Measurements from ENCODE around the gene ZNF611.
"Not testable (repeated sequence)": the region's sequence is repeated elsewhere in the genome, so short reads cannot be mapped to it uniquely, and the experiment has no call there.

The ZNF611 gene

GRCh38 chr19:52675239-52675638 lies 59.6 kb downstream of the ZNF611 start:
- not testable (repeated sequence) for DNase-seq

GRCh38 chr19:52673014-52673413 lies 61.8 kb downstream of the ZNF611 start:
- DNase-seq, result no peak

GRCh38 chr19:52670046-52670445 lies 64.8 kb downstream of the ZNF611 start:
- DNase-seq, result no peak

- DNase-seq, result no peak
Observed at GRCh38 chr19:52669586-52669985, 65.3 kb downstream of the ZNF611 start.

- DNase-seq, result no peak
Observed at GRCh38 chr19:52667972-52668371, 66.9 kb downstream of the ZNF611 start.

GRCh38 chr19:52666506-52666905 lies 68.3 kb downstream of the ZNF611 start:
- DNase-seq, result no peak

GRCh38 chr19:52665529-52665928 lies 69.3 kb downstream of the ZNF611 start:
- no peak for DNase-seq

- no peak for DNase-seq
Observed at GRCh38 chr19:52665027-52665426, 69.8 kb downstream of the ZNF611 start.

- no peak for DNase-seq
Observed at GRCh38 chr19:52664461-52664860, 70.4 kb downstream of the ZNF611 start.

- no peak for DNase-seq
Observed at GRCh38 chr19:52662631-52663030, 72.2 kb downstream of the ZNF611 start.

GRCh38 chr19:52660981-52661380 lies 73.9 kb downstream of the ZNF611 start:
- no peak for DNase-seq

- DNase-seq, result no peak
Observed at GRCh38 chr19:52659013-52659412, 75.8 kb downstream of the ZNF611 start.

- DNase-seq, result no peak
Observed at GRCh38 chr19:52658595-52658994, 76.2 kb downstream of the ZNF611 start.

- no peak for DNase-seq
Observed at GRCh38 chr19:52653161-52653560, 81.7 kb downstream of the ZNF611 start.
